WI38 (cell line): Measurements from ENCODE around the gene CORT.

ENCODE experiments used
- H3K4me3 ChIP-seq: 2 replicates; pipeline ENCODE4 v1.5.1; 2011; ENCODE audit warnings: low read depth, mild to moderate bottlenecking, control low read depth, low read length
- CTCF ChIP-seq: IDR thresholded peaks from 2 replicates; pipeline ENCODE4 v1.5.1; 2012; ENCODE audit warnings: low read depth, mild to moderate bottlenecking, control low read depth, low read length

The CORT gene

DNA sequence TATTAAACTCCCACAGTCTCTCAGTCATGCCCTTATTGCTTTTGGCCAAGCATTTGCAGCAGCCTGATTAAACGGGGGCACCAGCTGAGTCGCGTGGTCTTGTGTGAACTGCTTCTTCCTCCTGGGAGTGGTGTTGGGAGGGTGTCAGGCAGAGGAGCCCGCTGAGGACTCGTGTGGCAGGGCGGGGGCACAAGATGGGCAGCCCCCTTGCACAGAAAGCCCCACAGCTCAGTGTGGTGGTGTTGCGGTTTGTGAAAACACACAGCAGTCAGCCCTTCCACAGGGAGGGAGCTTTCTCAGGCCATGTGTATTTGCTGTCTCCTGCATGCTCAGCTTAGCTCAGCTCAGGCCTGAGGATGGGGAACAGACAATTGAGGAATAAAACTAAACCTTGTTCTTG lies 47.3 kb downstream of the CORT start:
- H3K4me3 ChIP-seq = no peak overlapping the region
- no peak for TF ChIP-seq CTCF

DNA sequence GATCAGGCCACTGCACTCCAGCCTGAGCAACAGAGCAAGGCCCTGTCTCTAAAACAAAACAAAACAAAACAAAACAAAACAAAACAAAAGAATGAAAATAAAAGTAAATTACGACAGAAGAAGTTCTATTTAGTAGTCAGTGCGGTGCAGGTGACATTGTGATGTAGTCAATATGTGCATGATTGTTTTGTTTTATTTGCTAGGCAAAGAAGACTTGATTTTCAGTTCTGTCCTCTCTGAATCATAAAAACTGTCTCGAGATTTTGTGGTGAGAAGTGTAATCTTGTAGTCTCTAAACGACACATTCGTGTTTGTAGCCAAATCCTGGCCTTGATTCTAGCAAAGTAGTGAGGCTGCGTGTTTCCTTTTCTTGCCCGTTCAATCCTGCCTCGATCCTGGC lies 48.4 kb downstream of the CORT start:
- no peak overlapping the region for H3K4me3 ChIP-seq

More for the DNA sequence above, 48.4 kb downstream of the CORT start:
- TF ChIP-seq CTCF = no peak
